Panc1 (cell line): ENCODE data around the gene SUSD6. TPM values are rescaled to one million over a fixed set of nuclear protein-coding genes. Genes with fewer than 3 reads are reported as not detected.

Experiments
- ATAC-seq: fragments of 200-7000 bp; cut with Tn5 transposase; 2 replicates; pipeline ENCODE4 v1.9.1; 2020; ENCODE audit warnings: mild to moderate bottlenecking, moderate library complexity
- BruUV-seq: library from RNA; stranded (reverse); fragments of 400-500 nt; replicated peaks from 2 replicates; lab custom pipeline; 2021; lab: Mats Ljungman, UMichigan
- CTCF ChIA-PET: fragments of 300-600 bp; sonication (Branson Sonifier 250); formaldehyde crosslinking; loops from one replicate; lab custom pipeline; 2022; ENCODE audit warnings: antibody characterized with exemption; lab: Charles Lee
- POLR2A ChIA-PET: fragments of 300-600 bp; sonication (Branson Sonifier 250); formaldehyde crosslinking; loops from one replicate; lab custom pipeline; 2022; ENCODE audit warnings: antibody characterized with exemption; lab: Charles Lee
- DNase-seq: peaks from one replicate; pipeline ENCODE4 v3.0.0-alpha.2; 2010; ENCODE audit warnings: low read depth, low spot score
- H3K27ac ChIP-seq: 2 replicates; pipeline ENCODE4 v1.5.1; 2011; ENCODE audit warnings: mild to moderate bottlenecking, low read length, inconsistent platforms
- H3K27me3 ChIP-seq: fragments of 200-500 bp; sonication (Bioruptor generic); 2 replicates; pipeline ENCODE4 v1.6.0; 2014; ENCODE audit warnings: low read length, inconsistent platforms; ENCODE audit not compliant: control insufficient read depth, insufficient read depth
- H3K36me3 ChIP-seq: fragments of 200-500 bp; sonication (Bioruptor generic); 2 replicates; pipeline ENCODE4 v1.5.1; 2014; ENCODE audit warnings: inconsistent platforms, mild to moderate bottlenecking, low read length, moderate library complexity; ENCODE audit not compliant: control insufficient read depth, insufficient read depth
- H3K4me1 ChIP-seq: 2 replicates; pipeline ENCODE4 v1.5.1; 2011; ENCODE audit warnings: inconsistent platforms, mild to moderate bottlenecking, low read length, moderate library complexity; ENCODE audit not compliant: control insufficient read depth, insufficient read depth
- H3K4me3 ChIP-seq, 2 experiments: 2 replicates each; pipeline ENCODE4 v1.5.1; 2011 to 2012; ENCODE audit warnings: low read depth in 2 of 2, low read length in 2 of 2, mild to moderate bottlenecking in 2 of 2, inconsistent platforms in 1 of 2, moderate library complexity in 1 of 2
- H3K9me3 ChIP-seq: fragments of 200-500 bp; sonication (Bioruptor generic); 2 replicates; pipeline ENCODE4 v1.5.1; 2014; ENCODE audit warnings: low read depth, mild to moderate bottlenecking, inconsistent platforms, low read length, moderate library complexity; ENCODE audit not compliant: control insufficient read depth, insufficient read depth
- POLR2AphosphoS5 ChIP-seq: IDR thresholded peaks from 2 replicates; pipeline ENCODE4 v1.6.1; 2012; ENCODE audit warnings: mild to moderate bottlenecking, low read depth, low read length, moderate library complexity
- SIN3A ChIP-seq: IDR thresholded peaks from 2 replicates; pipeline ENCODE4 v1.6.1; 2012; ENCODE audit warnings: low read depth, mild to moderate bottlenecking, low read length, moderate library complexity, borderline replicate concordance; ENCODE audit not compliant: insufficient read depth
- TCF7L2 ChIP-seq: IDR thresholded peaks from 2 replicates; pipeline ENCODE4 v1.6.1; 2011; ENCODE audit warnings: mild to moderate bottlenecking, low read depth, low read length, inconsistent platforms
- in situ Hi-C: cut with HindIII; loops from 2 replicates; pipeline ENCODE4 v1.10.0; 2016; ENCODE audit warnings: low sequenced_read_pairs, low pct_unique_long_range_greater_than_20kb
- intact Hi-C: fragments of 100-400 bp; cut with micrococcal nuclease; formaldehyde crosslinking; loops from one replicate; pipeline ENCODE4 v1.10.0; 2022; ENCODE audit not compliant: unreplicated experiment
- total RNA-seq: library from RNA; stranded (reverse); gene quantifications from one replicate; pipeline ENCODE4 v1.2.1, GENCODE V29; 2021; ENCODE audit not compliant: unreplicated experiment
- TF ChIP-seq, protein P1 (sequence below), 2 experiments: IDR thresholded peaks; 2 replicates each; pipeline ENCODE4 v1.6.1; 2011 to 2012; ENCODE audit warnings: low read depth in 2 of 2, control low read depth in 1 of 2, low read length in 1 of 2, mild to moderate bottlenecking in 1 of 2, moderate library complexity in 1 of 2; ENCODE audit not compliant: insufficient read depth in 1 of 2
- TF ChIP-seq, protein P2 (sequence below): fragments of 450-650 bp; IDR thresholded peaks from 2 replicates; pipeline ENCODE4 v1.5.1; 2017; ENCODE audit warnings: mild to moderate bottlenecking

The SUSD6 gene
- total RNA-seq, 1 experiment from 2014 or later = 10.9 TPM

DNA sequence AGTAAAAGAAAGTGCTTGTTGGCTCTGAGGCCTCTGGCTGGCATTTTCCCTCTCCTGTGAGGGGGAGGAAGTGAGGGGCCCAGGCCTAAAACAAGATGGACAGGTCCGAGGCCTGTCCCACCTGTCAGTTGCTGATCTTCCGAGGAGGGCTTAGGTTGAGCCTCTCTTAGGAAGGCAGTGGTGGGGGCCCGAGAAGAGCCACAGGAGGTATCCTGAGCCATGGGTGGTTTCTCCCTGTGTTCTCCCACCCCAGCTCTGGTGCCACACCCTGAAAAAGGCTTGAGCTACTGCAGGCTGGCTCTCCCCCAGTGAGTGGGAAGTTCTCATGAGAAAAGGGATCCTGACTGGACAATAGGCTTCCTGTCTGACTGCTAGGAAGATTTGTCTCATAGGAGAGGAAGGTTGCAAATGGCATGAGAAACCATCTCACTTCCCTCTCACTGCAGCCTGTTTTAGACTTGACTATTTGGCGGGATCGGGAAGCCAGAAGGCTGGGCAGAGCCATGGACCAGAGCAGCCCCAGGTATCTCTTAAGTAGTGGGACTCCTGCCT lies 83.4 kb downstream of the SUSD6 start:
- no peaks in the 10 kb centered on the region for H3K9me3 ChIP-seq
- no peak overlapping the region for H3K4me3 ChIP-seq
- DNase-seq (no peak), ATAC-seq (no peak)
- no peaks in the 10 kb centered on the region for H3K4me1 ChIP-seq
- no peak overlapping the region for H3K27ac ChIP-seq
- no peaks in the 10 kb centered on the region for H3K27me3 ChIP-seq
- ChIA-PET CTCF (no interaction called here), POLR2A (no interaction called here)
- TF ChIP-seq POLR2AphosphoS5 (no peak), SIN3A (no peak), TCF7L2 (no peak)
- TF ChIP-seq, protein P1, sequence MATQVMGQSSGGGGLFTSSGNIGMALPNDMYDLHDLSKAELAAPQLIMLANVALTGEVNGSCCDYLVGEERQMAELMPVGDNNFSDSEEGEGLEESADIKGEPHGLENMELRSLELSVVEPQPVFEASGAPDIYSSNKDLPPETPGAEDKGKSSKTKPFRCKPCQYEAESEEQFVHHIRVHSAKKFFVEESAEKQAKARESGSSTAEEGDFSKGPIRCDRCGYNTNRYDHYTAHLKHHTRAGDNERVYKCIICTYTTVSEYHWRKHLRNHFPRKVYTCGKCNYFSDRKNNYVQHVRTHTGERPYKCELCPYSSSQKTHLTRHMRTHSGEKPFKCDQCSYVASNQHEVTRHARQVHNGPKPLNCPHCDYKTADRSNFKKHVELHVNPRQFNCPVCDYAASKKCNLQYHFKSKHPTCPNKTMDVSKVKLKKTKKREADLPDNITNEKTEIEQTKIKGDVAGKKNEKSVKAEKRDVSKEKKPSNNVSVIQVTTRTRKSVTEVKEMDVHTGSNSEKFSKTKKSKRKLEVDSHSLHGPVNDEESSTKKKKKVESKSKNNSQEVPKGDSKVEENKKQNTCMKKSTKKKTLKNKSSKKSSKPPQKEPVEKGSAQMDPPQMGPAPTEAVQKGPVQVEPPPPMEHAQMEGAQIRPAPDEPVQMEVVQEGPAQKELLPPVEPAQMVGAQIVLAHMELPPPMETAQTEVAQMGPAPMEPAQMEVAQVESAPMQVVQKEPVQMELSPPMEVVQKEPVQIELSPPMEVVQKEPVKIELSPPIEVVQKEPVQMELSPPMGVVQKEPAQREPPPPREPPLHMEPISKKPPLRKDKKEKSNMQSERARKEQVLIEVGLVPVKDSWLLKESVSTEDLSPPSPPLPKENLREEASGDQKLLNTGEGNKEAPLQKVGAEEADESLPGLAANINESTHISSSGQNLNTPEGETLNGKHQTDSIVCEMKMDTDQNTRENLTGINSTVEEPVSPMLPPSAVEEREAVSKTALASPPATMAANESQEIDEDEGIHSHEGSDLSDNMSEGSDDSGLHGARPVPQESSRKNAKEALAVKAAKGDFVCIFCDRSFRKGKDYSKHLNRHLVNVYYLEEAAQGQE (IDR thresholded peaks at IDR 0.05; ENCODE audit: insufficient read depth in 1 of 2, low read depth in 2 of 2, low read length in 1 of 2) = no peak
- TF ChIP-seq, protein P2, sequence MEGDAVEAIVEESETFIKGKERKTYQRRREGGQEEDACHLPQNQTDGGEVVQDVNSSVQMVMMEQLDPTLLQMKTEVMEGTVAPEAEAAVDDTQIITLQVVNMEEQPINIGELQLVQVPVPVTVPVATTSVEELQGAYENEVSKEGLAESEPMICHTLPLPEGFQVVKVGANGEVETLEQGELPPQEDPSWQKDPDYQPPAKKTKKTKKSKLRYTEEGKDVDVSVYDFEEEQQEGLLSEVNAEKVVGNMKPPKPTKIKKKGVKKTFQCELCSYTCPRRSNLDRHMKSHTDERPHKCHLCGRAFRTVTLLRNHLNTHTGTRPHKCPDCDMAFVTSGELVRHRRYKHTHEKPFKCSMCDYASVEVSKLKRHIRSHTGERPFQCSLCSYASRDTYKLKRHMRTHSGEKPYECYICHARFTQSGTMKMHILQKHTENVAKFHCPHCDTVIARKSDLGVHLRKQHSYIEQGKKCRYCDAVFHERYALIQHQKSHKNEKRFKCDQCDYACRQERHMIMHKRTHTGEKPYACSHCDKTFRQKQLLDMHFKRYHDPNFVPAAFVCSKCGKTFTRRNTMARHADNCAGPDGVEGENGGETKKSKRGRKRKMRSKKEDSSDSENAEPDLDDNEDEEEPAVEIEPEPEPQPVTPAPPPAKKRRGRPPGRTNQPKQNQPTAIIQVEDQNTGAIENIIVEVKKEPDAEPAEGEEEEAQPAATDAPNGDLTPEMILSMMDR = no peak
- BruUV-seq = no TSS peak
- intact Hi-C loops (no loop called here), in situ Hi-C loops (no loop called here)
- H3K36me3 ChIP-seq = no peaks in the 10 kb centered on the region

DNA sequence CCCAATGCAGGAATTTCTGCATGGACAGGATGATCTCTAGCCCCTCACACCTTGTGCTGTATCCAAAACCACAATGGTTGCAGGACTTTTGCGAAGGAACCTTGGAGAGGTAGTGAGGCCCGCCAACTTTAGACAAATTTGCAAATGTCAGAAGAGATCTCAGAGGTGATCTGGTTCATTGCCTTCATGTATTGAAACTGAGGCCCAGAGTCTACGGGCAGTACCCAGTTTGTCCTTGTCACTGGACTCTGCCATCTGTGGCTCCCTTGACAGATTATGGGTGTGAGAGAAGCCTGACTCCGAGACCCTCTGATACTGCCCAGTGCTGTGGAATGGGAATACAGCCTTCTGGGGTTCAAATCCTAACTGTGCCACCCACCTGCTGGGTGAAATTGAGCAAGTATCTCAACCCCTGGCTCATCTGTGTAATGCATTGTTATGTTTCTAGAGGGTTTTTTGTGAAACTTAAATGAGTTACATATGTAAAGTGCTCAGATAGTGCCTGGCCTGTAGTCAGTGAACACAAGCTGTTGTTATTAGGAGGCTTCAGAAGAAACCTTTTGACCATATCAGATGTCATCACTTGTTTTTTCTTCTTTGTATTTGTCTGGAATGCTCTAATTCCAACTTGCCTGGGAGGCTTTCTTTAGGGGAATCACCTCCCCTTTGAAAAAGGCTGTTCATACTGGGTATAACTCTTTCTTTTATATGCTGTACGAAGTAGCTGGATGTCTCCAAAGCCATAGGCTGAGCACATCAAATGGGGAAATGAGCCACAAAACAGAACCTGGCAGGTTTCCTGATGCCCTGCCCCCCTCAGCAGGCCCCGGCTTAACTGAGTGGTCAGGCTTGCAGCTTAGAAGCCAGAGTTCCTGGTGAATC lies 84.2 kb downstream of the SUSD6 start:
- no TSS peak for BruUV-seq
- TF ChIP-seq, protein P2 = no peak
- TF ChIP-seq, protein P1 (IDR thresholded peaks at IDR 0.05; ENCODE audit: insufficient read depth in 1 of 2, low read depth in 2 of 2, low read length in 1 of 2) = no peak
- no peaks in the 10 kb centered on the region for H3K4me1 ChIP-seq
- CTCF ChIA-PET = no interaction called here
- intact Hi-C loops (no loop called here), in situ Hi-C loops (no loop called here)
- no peak overlapping the region for H3K4me3 ChIP-seq
- POLR2A ChIA-PET = no interaction called here
- no peak for DNase-seq
- H3K9me3 ChIP-seq = no peaks in the 10 kb centered on the region
- H3K27ac ChIP-seq = no peak overlapping the region
- no peaks in the 10 kb centered on the region for H3K36me3 ChIP-seq
- ATAC-seq = no peak
- H3K27me3 ChIP-seq = no peaks in the 10 kb centered on the region
